ENCODE measurements around the gene LRFN3.

- no peak for TF ChIP-seq ARNTL (CRISPR knock-in tag; IDR thresholded peaks at IDR 0.05; ENCODE audit: borderline replicate concordance, low read depth)
- no peak for TF ChIP-seq TOX (CRISPR knock-in tag; IDR thresholded peaks at IDR 0.05; ENCODE audit: borderline replicate concordance)
- TF ChIP-seq GLIS3 (CRISPR knock-in tag; IDR thresholded peaks at IDR 0.05), result no peak
- no peak for TF ChIP-seq CREB5 (CRISPR knock-in tag; IDR thresholded peaks at IDR 0.05; ENCODE audit: low read depth)
Observed at GRCh38 chr19:35938282-35939224, 2.4 kb downstream of the LRFN3 start.

All from SK-N-SH treated with all-trans-retinoic acid at 6 μM for 48 hours (cell line).